LNCAP (cell line): ENCODE measurements around the gene GLT8D1.

ENCODE experiments used
- TF ChIP-seq, protein P1 (sequence below): fragments of 450-650 bp; IDR thresholded peaks from 2 replicates; pipeline ENCODE4 v1.5.1; 2017; ENCODE audit warnings: mild to moderate bottlenecking

The GLT8D1 gene

DNA sequence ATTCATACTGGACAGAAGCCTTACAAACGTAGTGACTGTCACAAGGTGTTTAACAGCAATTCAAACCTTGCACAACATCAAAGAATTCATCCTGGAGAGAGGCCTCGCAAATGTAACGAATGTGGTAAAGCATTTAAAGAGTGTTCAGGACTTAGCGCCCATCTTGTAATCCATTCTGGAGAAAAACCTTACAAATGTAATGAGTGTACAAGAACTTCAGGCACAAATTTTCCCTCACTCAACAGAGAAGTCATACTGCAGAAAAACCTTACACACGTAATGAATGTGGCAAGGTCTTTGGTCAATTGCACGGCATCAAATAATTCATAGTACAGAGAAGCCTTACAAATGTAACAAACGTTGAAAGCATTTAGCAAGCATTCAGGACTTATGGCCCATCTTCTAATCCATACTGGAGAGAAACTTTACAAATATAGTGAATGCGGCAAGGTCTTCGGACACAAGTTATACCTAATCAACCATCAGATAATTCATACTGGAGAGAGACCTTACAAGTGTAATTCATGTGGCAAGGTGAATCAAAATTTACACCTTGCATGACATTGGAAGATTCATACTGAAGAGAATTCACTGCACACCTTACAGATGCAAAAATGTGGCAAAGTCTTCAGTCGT, 27.8 kb upstream of the GLT8D1 start:
- TF ChIP-seq, protein P1, sequence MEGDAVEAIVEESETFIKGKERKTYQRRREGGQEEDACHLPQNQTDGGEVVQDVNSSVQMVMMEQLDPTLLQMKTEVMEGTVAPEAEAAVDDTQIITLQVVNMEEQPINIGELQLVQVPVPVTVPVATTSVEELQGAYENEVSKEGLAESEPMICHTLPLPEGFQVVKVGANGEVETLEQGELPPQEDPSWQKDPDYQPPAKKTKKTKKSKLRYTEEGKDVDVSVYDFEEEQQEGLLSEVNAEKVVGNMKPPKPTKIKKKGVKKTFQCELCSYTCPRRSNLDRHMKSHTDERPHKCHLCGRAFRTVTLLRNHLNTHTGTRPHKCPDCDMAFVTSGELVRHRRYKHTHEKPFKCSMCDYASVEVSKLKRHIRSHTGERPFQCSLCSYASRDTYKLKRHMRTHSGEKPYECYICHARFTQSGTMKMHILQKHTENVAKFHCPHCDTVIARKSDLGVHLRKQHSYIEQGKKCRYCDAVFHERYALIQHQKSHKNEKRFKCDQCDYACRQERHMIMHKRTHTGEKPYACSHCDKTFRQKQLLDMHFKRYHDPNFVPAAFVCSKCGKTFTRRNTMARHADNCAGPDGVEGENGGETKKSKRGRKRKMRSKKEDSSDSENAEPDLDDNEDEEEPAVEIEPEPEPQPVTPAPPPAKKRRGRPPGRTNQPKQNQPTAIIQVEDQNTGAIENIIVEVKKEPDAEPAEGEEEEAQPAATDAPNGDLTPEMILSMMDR, result no peak

DNA sequence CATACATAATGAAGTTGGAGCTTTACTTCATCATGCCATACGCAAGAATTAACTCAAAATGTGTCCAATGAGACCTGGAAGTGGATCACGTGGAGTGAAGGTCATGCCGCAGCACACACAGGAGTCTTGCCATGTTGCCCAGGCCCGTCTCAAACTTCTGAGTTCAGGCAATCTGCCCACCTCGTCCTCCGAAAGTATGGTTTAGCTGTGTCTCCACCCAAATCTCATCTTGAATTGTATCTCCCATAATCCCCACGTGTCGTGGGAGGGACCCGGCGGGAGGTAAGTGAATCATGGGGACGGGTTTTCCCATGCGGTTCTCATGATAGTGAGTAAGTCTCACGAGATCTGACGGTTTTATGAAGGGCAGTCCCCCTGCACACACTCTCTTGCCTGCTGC, 26.0 kb upstream of the GLT8D1 start:
- TF ChIP-seq, protein P1, result no peak

DNA sequence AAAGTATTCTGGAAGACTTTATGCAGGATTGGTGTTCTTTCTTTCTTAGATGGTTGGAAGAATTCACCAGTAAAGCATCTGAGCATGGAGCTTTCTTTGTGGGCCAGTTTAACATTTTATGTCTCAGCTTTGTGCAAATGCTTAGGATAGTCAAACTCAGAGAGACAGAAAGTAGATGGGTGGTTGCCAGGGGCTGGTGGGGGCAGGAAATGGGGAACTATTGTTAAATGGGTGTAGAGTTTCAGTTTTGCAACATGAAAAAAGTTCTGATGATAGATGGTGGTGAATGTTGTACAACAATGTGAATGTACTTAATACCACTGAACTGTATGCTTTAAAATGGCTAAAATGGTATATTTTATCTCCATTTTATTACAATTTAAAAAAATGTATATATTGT, 25.1 kb upstream of the GLT8D1 start:
- TF ChIP-seq, protein P1, result no peak

DNA sequence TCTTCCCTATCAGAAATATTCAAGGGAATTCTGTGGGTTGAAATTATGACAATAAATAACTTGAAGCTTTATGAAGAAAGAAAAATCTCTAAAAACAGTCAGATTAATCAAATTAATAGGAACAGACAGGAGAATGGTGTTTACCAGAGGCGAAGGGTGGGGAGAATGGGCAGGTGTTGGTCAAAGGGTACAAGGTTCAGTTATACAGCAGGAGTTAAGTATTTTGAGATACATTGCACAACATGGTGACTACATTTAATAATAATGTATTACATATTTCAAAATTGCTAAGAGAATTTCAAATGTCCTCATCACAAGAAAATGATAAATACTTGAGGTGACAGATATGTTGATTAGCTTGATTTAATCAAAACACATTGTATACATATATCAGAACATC, 18.9 kb upstream of the GLT8D1 start:
- TF ChIP-seq, protein P1, result no peak

DNA sequence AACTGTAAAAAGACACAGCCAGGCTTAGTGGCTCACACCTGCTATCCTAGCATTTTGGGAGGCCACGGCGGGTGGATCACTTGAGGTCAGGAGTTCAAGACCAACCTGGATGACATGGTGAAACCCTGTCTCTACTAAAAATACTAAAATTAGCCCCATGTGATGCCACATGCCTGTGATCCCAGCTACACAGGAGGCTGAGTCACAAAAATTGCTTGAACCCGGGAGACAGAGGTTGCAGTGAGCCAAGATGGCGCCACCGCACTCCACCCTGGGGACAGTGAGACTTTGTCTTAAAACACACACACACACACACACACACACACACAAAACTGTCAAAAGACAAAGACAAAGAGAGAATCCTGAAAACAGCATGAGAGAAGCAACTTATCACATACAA, 18.3 kb upstream of the GLT8D1 start:
- TF ChIP-seq, protein P1, result no peak

DNA sequence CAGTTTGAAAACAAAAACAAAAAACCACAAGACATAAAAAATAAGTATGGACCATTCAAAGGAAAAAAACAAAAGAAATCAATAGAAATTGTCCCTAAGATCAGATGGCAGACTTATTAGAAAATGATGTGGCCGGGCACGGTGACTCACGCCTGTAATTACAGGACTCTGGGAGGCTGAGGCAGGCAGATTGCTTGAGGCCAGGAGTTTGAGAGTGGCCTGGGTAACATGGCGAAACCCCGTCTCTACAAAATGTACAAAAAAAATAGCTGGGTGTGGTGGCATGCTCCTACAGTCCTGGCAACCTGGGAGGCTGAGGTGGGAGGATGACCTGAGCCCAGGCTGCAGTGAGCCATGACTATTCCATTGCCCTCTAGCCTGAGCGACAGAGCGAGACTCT, 16.9 kb upstream of the GLT8D1 start:
- TF ChIP-seq, protein P1, result no peak

DNA sequence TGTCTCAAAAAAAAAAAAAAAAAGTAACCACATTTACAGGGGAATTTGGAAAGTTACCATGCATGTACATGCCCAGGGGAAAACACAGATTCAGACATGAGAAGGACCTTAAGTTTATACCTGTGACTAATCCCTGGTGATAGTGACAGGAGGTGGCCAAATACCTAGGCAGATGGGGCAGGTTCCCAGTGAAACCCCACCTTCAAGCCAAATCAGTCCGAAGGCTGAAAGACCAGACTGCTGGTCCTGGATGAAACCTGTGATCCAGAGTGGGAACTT, 16.1 kb upstream of the GLT8D1 start:
- TF ChIP-seq, protein P1, result no peak
